Activated naive CD8-positive, alpha-beta T cell treated with anti-CD3 and anti-CD28 coated beads for 36 hours (primary cell): ENCODE measurements around the gene SGPL1. TPM values are rescaled to one million over a fixed set of nuclear protein-coding genes. Genes with fewer than 3 reads are reported as not detected.
"Not testable (repeated sequence)": the region's sequence is repeated elsewhere in the genome, so short reads cannot be mapped to it uniquely, and the experiment has no call there.

ENCODE experiments used
- DNase-seq: peaks from one replicate; pipeline ENCODE4 v3.0.0; 2021
- H3K27ac Mint-ChIP-seq: one replicate; pipeline ENCODE4 v1.8.0; 2022; ENCODE audit warnings: mild to moderate bottlenecking, moderate library complexity, mixed read lengths
- H3K27me3 Mint-ChIP-seq: one replicate; pipeline ENCODE4 v1.8.0; 2022; ENCODE audit warnings: mild to moderate bottlenecking, mixed read lengths
- H3K36me3 Mint-ChIP-seq: one replicate; pipeline ENCODE4 v1.8.0; 2021; ENCODE audit warnings: mild to moderate bottlenecking, mixed read lengths
- H3K4me1 Mint-ChIP-seq: one replicate; pipeline ENCODE4 v1.8.0; 2021; ENCODE audit warnings: mixed read lengths
- H3K4me3 Mint-ChIP-seq: one replicate; pipeline ENCODE4 v1.8.0; 2022; ENCODE audit warnings: mild to moderate bottlenecking, moderate library complexity, mixed read lengths
- H3K9me3 Mint-ChIP-seq: one replicate; pipeline ENCODE4 v1.8.0; 2022; ENCODE audit warnings: mixed read lengths
- total RNA-seq, 2 experiments: library from RNA; stranded (reverse); gene quantifications; one replicate each; pipeline ENCODE4 v1.2.3, GENCODE V29; 2021

SGPL1 gene
- total RNA-seq, 2 experiments from 2014 or later, result 17.3 to 19.5 TPM

DNA sequence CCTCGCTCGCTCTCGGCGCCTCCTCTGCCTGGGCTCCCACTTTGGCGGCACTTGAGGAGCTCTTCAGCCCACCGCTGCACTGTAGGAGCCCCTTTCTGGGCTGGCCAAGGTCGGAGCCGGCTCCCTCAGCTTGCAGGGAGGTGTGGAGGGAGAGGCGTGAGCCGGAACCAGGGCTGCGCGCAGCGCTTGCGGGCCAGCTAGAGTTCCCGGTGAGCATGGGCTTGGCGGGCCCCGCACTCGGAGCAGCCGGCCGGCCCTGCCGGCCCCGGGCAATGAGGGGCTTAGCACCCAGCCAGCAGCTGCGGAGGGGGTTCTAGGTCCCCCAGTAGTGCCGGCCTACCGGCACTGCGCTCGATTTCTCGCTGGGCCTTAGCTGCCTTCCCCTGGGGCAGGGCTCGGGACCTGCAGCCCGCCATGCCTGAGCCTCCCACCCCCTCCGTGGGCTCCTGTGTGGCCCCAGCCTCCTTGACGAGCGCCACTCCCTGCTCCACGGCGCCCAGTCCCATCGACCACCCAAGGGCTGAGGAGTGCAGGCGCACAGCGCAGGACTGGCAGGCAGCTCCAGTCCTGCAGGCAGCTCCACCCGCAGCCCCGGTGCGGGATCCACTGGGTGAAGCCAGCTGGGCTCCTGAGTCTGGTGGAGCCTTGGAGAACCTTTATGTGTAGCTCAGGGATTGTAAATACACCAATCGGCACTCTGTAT is 45.9 kb downstream of the SGPL1 start:
- DNase-seq, H3K4me1 Mint-ChIP-seq, H3K27me3 Mint-ChIP-seq, H3K9me3 Mint-ChIP-seq, H3K27ac Mint-ChIP-seq, H3K4me3 Mint-ChIP-seq: not testable (repeated sequence)
- peaks cover 17% of the 10 kb centered on the region for H3K36me3 Mint-ChIP-seq

DNA sequence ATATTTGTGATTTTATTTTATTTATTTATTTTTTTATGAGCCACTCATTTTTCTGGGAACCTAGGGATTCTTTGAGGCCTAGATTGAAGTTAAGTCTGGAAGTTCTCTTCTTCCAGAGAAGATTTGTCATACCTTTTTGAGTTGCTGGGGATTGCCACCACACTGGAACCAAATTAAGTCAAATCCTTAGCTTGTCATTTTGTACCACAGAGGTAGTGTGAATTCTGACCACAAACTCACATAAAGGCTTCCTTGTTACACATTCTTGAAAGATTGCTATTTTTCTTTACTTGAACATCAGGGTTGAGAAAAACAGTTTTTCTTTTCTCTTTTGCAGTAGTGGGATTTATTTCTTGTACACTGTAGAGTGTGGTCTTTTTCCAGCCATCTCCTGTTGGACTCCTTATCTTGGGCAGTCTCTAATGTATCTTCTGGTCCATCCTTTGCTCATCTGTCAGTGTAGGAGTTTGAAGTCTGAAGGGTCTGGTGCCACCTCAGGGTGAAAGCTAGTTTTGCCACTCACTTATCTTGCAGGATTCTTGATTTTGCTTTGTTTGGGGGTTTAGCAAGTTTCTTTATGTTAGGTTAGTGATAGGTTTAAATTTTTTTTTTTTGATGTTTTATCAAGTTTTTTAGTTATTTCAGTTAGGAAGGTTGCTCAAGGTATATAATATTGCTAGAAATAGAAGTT is 47.9 kb downstream of the SGPL1 start:
- no peaks in the 10 kb centered on the region for H3K9me3 Mint-ChIP-seq
- no peaks in the 10 kb centered on the region for H3K4me1 Mint-ChIP-seq
- peak overlapping the region; percentile 16 for H3K27ac Mint-ChIP-seq
- H3K4me3 Mint-ChIP-seq, result no peak overlapping the region
- peaks cover 15% of the 10 kb centered on the region for H3K36me3 Mint-ChIP-seq
- DNase-seq, result no peak
- no peaks in the 10 kb centered on the region for H3K27me3 Mint-ChIP-seq

DNA sequence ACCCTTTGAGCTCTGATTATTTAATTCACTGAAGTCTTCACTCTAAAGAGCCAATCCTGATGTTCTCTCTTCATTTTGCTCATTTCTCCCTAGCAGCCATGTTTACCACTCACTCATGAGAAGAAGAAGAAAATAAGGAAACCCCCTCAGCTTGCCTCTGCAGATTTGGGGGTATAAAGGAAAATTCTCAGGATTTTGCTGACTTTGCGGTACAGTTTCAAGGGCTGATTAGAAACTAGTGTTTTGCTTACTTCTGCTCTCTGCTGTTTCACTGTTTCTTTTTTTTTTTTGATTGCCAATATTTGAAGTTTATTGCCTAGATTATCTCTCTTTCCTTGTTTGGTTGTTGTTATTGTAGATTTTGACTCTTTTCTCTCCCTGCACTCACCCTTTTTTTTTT is 49.2 kb downstream of the SGPL1 start:
- Mint-ChIP-seq H3K36me3 (peaks cover 12% of the 10 kb centered on the region), H3K4me1 (no peaks in the 10 kb centered on the region), H3K27ac (no peak overlapping the region), H3K9me3 (no peaks in the 10 kb centered on the region), H3K27me3 (no peaks in the 10 kb centered on the region), H3K4me3 (no peak overlapping the region)
- DNase-seq, result no peak

DNA sequence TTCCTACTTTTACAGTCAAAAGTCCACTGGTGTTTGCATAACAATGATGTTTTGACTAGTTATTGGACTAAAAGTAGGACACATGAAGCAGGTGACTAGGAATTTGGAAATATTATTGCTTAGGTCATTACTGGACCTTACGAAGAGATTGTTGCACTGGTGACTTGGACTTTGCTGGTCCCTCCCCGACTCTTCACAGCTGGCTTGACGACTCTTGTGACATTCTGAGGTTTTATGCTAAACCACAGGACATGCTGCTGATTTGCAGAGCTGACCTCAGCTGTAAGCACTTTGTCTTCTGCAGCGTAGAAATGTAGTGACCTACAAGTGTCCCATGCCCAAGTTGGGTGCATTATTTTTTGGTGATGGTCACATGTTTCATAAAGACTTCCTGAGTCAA is 50.7 kb downstream of the SGPL1 start:
- Mint-ChIP-seq H3K36me3 (peaks cover 3% of the 10 kb centered on the region), H3K27ac (no peak overlapping the region), H3K27me3 (no peaks in the 10 kb centered on the region), H3K4me1 (no peaks in the 10 kb centered on the region), H3K9me3 (no peaks in the 10 kb centered on the region), H3K4me3 (no peak overlapping the region)
- DNase-seq, result no peak

DNA sequence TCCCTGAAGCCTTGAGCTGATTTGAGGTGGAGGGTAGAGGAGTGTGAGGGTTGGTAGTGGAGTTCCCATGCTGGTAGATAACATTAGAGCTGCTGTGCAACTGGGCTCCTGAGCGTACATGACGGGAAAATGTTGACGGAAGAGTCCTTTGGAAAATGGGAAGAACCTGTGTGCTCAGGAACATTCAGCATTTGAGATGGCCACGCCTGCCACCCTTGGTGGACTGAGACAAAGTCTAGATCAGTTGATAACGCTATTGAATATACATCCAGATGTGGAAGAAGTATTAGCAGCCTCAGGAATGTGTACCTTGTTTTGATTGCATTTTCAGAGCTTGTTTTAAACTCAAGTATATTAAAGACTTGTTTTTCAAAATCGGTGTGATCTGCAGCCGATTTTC is 56.5 kb downstream of the SGPL1 start:
- H3K9me3 Mint-ChIP-seq, result no peaks in the 10 kb centered on the region
- H3K4me3 Mint-ChIP-seq, result no peak overlapping the region
- no peaks in the 10 kb centered on the region for H3K36me3 Mint-ChIP-seq
- H3K4me1 Mint-ChIP-seq, result no peaks in the 10 kb centered on the region
- no peak for DNase-seq
- H3K27ac Mint-ChIP-seq, result no peak overlapping the region
- no peaks in the 10 kb centered on the region for H3K27me3 Mint-ChIP-seq

DNA sequence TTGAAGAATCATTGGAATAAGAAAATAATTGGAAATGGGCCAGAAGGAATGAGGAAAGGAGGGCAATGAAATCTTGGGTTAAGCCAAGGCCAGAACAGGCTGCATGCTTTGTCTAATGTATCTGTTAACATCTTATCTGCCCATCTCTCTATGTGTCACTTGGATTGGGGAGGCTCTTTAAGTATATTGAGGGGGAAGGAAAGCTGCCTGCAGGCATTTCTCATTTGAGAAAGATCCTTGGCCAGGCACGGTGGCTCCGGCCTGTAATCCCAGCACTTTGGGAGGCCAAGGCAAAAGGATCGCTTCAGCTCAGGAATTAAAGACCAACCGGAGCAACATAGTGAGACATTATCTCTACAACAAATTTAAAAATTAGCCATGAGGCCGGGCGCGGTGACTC is 58.3 kb downstream of the SGPL1 start:
- H3K4me1 Mint-ChIP-seq, result no peaks in the 10 kb centered on the region

DNA sequence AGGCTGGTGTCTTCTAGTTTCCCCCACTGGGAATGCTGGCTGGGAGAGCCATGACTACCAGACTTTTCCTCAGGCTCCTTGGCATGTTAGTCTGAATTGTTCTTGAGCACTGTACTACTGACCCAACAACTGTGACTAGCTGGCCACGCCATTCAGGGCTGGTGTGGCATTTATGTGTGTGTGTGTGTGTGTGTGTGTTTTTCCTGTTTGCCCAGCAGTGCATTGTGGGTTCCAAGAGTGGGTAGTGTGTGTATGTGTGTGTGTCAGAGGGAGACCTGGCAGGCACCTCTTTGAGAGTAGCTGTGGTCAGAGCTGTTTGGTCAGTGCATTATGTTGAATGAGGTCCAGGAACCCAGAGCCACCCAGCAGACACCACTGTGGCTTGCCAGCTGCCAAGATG is 63.5 kb downstream of the SGPL1 start:
- no peak for DNase-seq
- Mint-ChIP-seq H3K4me3 (no peak overlapping the region), H3K9me3 (no peaks in the 10 kb centered on the region), H3K36me3 (peaks cover 6% of the 10 kb centered on the region), H3K4me1 (peaks cover 2% of the 10 kb centered on the region), H3K27me3 (no peaks in the 10 kb centered on the region), H3K27ac (no peak overlapping the region)

More for the DNA sequence above, 58.3 kb downstream of the SGPL1 start:
- peaks cover 4% of the 10 kb centered on the region for H3K36me3 Mint-ChIP-seq
- H3K27ac Mint-ChIP-seq, result no peak overlapping the region
- no peak for DNase-seq
- H3K4me3 Mint-ChIP-seq, result no peak overlapping the region
- H3K9me3 Mint-ChIP-seq, result no peaks in the 10 kb centered on the region
- H3K27me3 Mint-ChIP-seq, result no peaks in the 10 kb centered on the region

DNA sequence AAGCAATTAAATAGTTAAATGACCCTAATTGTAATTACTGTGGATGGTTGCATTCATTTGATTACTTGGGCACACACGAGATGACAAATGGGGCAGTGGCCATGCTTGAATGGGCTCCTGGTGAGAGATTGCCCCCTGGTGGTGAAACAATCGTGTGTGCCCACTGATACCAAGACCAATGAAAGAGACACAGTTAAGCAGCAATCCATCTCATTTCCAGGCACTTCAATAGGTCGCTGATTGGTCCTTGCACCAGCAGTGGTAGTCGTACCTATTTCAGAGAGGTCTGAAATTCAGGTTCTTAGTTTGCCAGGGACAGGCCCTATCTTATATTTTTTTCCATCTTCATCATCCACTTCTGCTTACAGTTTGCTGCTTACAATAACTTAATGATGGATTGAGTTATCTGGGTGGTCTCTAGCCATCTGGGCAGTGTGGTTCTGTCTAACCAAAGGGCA is 64.4 kb downstream of the SGPL1 start:
- peaks cover 10% of the 10 kb centered on the region for H3K36me3 Mint-ChIP-seq
- H3K4me1 Mint-ChIP-seq, result peaks cover 2% of the 10 kb centered on the region
- H3K4me3 Mint-ChIP-seq, result no peak overlapping the region
- H3K9me3 Mint-ChIP-seq, result no peaks in the 10 kb centered on the region
- DNase-seq, result peak; percentile 69
- H3K27ac Mint-ChIP-seq, result no peak overlapping the region
- no peaks in the 10 kb centered on the region for H3K27me3 Mint-ChIP-seq

DNA sequence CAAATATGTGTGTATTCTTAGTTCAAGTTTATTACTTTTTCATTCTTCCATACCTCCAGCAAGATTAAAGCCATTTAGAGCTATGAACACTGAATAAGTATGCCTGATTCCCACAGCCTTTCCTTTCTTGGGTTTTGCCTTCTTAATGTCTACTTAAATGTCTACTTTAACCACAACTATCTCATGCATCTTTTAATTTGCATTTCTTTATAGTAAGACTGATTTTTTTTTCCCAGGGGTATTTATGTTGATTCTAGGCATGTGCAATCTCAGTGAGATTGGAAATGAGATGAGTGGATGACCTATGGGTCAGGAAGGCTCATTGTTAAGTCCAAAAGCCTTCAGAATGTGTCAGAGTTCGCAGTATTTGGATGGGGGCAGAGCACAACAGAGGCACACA is 69.0 kb downstream of the SGPL1 start:
- H3K27ac Mint-ChIP-seq, result no peak overlapping the region
- peaks cover 11% of the 10 kb centered on the region for H3K4me1 Mint-ChIP-seq
- H3K4me3 Mint-ChIP-seq, result no peak overlapping the region
- H3K36me3 Mint-ChIP-seq, result peaks cover 6% of the 10 kb centered on the region
- H3K27me3 Mint-ChIP-seq, result no peaks in the 10 kb centered on the region
- no peaks in the 10 kb centered on the region for H3K9me3 Mint-ChIP-seq
- no peak for DNase-seq

DNA sequence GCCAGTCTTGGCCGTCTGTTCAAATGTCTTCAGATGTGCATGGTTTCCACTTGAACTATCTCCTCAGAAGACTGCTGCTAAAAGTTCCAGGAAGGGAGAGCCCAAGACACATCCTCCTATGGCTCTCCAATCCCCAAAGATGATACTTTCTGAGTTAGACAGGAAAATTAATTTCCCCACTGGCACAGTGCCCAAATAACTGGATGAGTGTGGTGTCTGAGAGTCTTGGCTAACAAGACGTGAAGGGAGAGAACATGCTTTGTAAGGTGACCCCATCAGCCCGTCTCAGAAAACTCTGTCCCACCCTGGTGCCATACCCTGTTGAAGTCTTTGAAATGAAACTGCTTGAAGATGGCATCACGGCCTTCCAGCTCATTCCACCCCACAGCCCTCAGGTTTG is 69.7 kb downstream of the SGPL1 start:
- H3K36me3 Mint-ChIP-seq, result peaks cover 6% of the 10 kb centered on the region
- no peak overlapping the region for H3K4me3 Mint-ChIP-seq
- no peak for DNase-seq
- H3K4me1 Mint-ChIP-seq, result peaks cover 11% of the 10 kb centered on the region
- no peaks in the 10 kb centered on the region for H3K9me3 Mint-ChIP-seq
- no peaks in the 10 kb centered on the region for H3K27me3 Mint-ChIP-seq
- no peak overlapping the region for H3K27ac Mint-ChIP-seq

DNA sequence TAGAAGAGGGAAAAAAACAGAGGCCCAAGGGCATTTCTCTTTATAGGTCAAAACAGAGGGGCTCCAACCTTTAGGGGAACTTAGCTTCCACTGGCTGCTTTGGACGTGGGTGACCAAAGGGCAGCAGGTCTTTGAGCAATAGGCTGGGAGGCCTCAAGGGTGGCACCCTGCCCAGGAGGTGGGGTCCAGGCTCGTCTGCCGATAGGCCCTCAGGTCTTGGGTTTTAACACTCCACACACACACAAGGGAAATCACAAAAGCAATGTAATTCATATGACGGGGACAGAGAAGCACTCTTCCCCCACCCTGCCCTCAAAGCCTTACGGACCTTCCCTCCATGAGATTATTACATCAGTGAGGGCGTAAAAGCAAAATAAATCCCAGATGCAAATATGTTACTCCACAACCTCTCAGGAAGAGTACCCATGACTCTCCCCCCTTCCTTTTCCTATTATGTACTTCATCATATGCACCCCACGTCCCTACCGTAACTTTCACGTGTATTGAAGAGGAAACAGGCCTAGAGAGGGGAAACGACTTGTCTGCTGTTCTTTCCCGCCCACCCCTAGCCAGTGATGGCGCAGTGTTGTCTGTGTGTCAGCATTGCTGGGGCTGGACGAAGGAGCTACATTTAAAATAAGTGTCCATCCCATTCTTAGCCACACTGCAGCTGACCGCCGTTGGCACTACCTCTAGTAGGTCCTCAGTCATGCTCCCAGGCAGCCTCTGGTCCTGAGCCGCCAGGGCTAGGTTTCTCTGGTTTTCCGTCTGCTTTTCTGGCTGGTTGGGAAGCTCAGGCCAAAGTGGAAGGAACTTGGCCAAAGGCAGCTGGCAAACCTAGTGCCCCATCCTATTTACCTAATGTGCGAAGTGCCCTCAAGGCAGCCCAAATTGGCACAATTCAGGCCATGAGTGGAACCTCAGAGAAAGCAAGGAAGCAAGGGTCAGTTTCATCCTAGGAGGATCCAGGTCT is 70.5 kb downstream of the SGPL1 start:
- Mint-ChIP-seq H3K4me1 (peaks cover 11% of the 10 kb centered on the region), H3K36me3 (peaks cover 6% of the 10 kb centered on the region), H3K4me3 (no peak overlapping the region), H3K27me3 (no peaks in the 10 kb centered on the region), H3K27ac (peak overlapping the region; percentile 15), H3K9me3 (no peaks in the 10 kb centered on the region)
- no peak for DNase-seq

DNA sequence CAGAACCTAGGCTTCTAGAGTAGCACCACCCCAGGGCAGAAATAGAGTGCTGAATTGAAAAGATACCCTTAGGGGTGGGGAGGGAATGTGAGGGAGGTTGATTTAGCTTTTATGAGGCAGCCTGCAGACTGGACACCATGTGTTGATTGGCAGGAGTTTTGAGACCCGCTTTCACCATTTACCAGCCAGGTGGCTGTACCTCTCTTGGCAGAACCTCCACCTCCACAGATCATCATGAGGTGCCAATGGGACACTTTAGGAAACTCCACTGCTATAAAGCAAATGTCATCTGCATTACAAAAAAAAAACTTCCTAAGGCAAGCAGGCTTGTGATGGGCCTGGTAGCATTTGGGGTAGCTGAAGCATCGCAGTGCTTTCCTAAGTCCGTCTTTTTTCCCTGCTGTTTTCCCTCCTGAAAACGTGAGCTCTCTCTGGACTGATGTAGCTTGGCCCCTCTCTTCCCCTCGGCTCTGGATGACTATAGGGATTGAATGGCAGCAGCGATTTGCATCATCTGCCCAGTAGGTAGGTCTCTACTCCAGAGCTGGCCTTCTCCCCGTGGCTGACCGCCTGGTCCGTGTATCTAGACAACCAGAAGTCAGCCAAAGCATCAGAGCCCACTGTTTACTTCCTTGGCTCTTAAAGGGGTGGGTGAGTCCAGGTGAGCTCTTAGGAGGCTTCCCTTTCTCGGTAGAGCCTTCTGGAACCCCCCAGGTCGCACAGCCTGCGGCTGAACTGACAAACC is 71.3 kb downstream of the SGPL1 start:
- Mint-ChIP-seq H3K36me3 (peaks cover 6% of the 10 kb centered on the region), H3K9me3 (no peaks in the 10 kb centered on the region), H3K27me3 (no peaks in the 10 kb centered on the region), H3K4me3 (peak overlapping the region; percentile 76), H3K4me1 (peaks cover 11% of the 10 kb centered on the region), H3K27ac (peak overlapping the region; percentile 47)
- no peak for DNase-seq

DNA sequence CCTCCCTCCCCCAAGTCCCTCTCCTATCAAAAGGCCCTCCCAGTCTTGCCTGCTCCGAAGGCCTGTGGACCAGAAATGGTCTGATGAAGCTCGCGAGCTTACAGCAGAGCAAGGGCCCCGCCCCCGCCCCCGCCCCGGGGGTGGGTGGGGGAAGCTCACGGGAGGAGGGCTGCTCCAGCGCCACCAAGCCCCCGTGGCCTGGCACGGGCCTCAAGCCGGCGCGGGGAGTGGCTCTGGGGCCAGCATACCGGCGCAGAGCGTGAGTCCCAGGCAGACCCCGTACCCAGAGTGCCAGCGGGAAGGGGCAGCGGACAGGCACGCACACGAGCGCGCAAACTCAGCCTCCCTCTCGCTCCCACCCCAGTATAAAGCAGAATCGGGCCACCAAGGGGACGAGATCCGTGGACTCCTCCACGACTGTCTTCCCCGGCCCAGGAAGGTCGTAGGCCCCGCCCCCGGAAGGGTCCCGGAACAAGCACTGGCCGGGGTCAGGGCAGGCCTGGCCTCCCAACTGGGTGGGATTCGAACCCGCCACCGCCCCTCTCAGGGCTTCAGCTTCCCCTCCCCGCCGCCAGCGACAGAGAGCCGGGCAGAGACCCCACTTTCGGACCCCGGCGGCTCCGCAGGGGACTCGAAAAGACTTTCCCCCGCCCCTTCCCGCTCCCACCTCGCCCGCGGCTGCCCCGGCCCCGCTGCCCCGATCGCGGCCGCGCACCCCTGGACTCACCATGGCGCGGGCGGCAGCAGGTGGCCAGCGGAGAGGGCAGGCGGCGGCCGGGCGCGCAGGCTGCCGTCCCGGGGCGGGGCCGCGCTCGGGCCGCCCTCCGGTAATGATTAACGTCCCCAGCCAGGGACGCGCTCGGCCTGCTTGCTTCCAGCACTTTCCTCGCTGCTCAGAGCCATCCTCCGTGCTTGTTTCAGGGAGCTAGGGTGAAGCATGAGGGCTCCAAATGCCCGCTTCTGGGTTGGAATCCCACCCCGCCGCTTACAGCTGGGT is 72.4 kb downstream of the SGPL1 start, which contains the start of gene PCBD1:
PCBD1 (minus strand) TSS at position 762 of the 997 bp plus-strand sequence; CDS start at position 730, 32 bp downstream.
- H3K9me3 Mint-ChIP-seq, result no peaks in the 10 kb centered on the region
- peak within 1 kb of the TSS; percentile 81 for H3K4me3 Mint-ChIP-seq
- H3K27ac Mint-ChIP-seq, result peak within 1 kb of the TSS; percentile 74
- DNase-seq, result peak; percentile 74
- H3K27me3 Mint-ChIP-seq, result no peaks in the 10 kb centered on the region
- peaks cover 6% of the 10 kb centered on the region for H3K36me3 Mint-ChIP-seq
- peaks cover 12% of the 10 kb centered on the region for H3K4me1 Mint-ChIP-seq
